Immature natural killer cell (primary cell): Measurements from ENCODE around the gene YARS2. TPM values are rescaled to one million over a fixed set of nuclear protein-coding genes. Genes with fewer than 3 reads are reported as not detected.

Experiments used
- polyA plus RNA-seq, 3 donors: library from polyadenylated mRNA; unstranded; fragments of 300-500 nt; fragmentation: Illumina TruSeq; gene quantifications; one replicate each; pipeline ENCODE4 v1.2.3, GENCODE V29; 2021

The YARS2 gene
- polyA plus RNA-seq, 3 donors from 2014 or later = 8.8 to 19.1 (median 13.7) TPM

Other genes with a start within 250 kb of the YARS2 start
- gene DNM1L, start 76.6 kb downstream of the YARS2 start, polyA plus RNA-seq = 10 to 100 TPM; 13.6 to 30.7 (median 17.5) TPM
- gene PKP2, start 140.9 kb upstream of the YARS2 start, polyA plus RNA-seq = under 1 TPM in 2 of 3 donors, not detected in 1; 0.21 to 0.34 TPM